Caco-2 (cell line): ENCODE results near the gene PLCB1. TPM values are rescaled to one million over a fixed set of nuclear protein-coding genes. Genes with fewer than 3 reads are reported as not detected.
A peak's percentile ranks its signal among the peaks of the same experiment; 100 is the strongest.
"Not testable (repeated sequence)": the region's sequence is repeated elsewhere in the genome, so short reads cannot be mapped to it uniquely, and the experiment has no call there.

Experiments
- BruUV-seq: library from RNA; stranded (reverse); fragments of 400-500 nt; replicated peaks from 2 replicates; lab custom pipeline; 2021; lab: Mats Ljungman, UMichigan
- CTCF ChIA-PET: fragments of 300-600 bp; sonication (Branson Sonifier 250); formaldehyde crosslinking; loops from one replicate; lab custom pipeline; 2022; ENCODE audit warnings: antibody characterized with exemption; lab: Charles Lee
- POLR2A ChIA-PET: fragments of 300-600 bp; sonication (Branson Sonifier 250); formaldehyde crosslinking; loops from one replicate; lab custom pipeline; 2022; ENCODE audit warnings: antibody characterized with exemption; lab: Charles Lee
- DNase-seq, 2 experiments: peaks; one replicate each; pipeline versions ENCODE4 v3.0.0 to v3.0.0-alpha.2; 2020 to 2022
- H3K27me3 ChIP-seq: replicated peaks from 2 replicates; pipeline ENCODE4 v1.6.0; 2011; ENCODE audit warnings: low read length; ENCODE audit not compliant: control insufficient read depth, insufficient read depth
- H3K36me3 ChIP-seq: 2 replicates; pipeline ENCODE4 v1.5.1; 2011; ENCODE audit warnings: low read length; ENCODE audit not compliant: control insufficient read depth, insufficient read depth
- H3K4me1 ChIP-seq: fragments of 250-450 bp; sonication (Bioruptor Pico); 2 replicates; pipeline ENCODE4 v1.5.1; 2020; ENCODE audit warnings: mild to moderate bottlenecking
- H3K4me3 ChIP-seq: 2 replicates; pipeline ENCODE4 v1.5.1; 2011; ENCODE audit warnings: low read depth, mild to moderate bottlenecking, control low read depth, low read length
- H3K9me3 ChIP-seq: fragments of 250-450 bp; sonication (Bioruptor Pico); 2 replicates; pipeline ENCODE4 v1.5.1; 2020; ENCODE audit warnings: mild to moderate bottlenecking, moderate library complexity
- H3K27ac Mint-ChIP-seq: one replicate; pipeline ENCODE4 v1.8.0; 2022; ENCODE audit warnings: mixed read lengths; ENCODE audit not compliant: unreplicated experiment
- H3K27me3 Mint-ChIP-seq: one replicate; pipeline ENCODE4 v1.8.0; 2022; ENCODE audit warnings: mixed read lengths; ENCODE audit not compliant: insufficient read depth, unreplicated experiment
- H3K36me3 Mint-ChIP-seq: one replicate; pipeline ENCODE4 v1.8.0; 2022; ENCODE audit warnings: mild to moderate bottlenecking, mixed read lengths; ENCODE audit not compliant: insufficient read depth, unreplicated experiment
- H3K4me1 Mint-ChIP-seq: one replicate; pipeline ENCODE4 v1.8.0; 2022; ENCODE audit warnings: low read depth, mixed read lengths; ENCODE audit not compliant: unreplicated experiment
- H3K4me3 Mint-ChIP-seq: one replicate; pipeline ENCODE4 v1.8.0; 2022; ENCODE audit warnings: mild to moderate bottlenecking, moderate library complexity, mixed read lengths; ENCODE audit not compliant: unreplicated experiment
- H3K9me3 Mint-ChIP-seq: one replicate; pipeline ENCODE4 v1.8.0; 2022; ENCODE audit warnings: mixed read lengths; ENCODE audit not compliant: unreplicated experiment
- CTCF ChIP-seq, 2 experiments: fragments of 200-600 bp in 1 of 2; IDR thresholded peaks; 1 replicate in 1 of 2; 2 replicates in 1 of 2; pipeline versions ENCODE4 v1.5.1 to v1.8.0; 2011 to 2022; ENCODE audit warnings: antibody characterized with exemption in 1 of 2, control low read depth in 1 of 2, inconsistent platforms in 1 of 2, low read depth in 1 of 2, low read length in 1 of 2, mild to moderate bottlenecking in 1 of 2, moderate library complexity in 1 of 2; ENCODE audit not compliant: insufficient read depth in 1 of 2, severe bottlenecking in 1 of 2, unreplicated experiment in 1 of 2
- intact Hi-C: fragments of 100-400 bp; cut with micrococcal nuclease; formaldehyde crosslinking; loops from one replicate; pipeline ENCODE4 v1.10.0; 2022; ENCODE audit not compliant: unreplicated experiment
- total RNA-seq: library from RNA; stranded (reverse); gene quantifications from 2 replicates; pipeline ENCODE4 v1.2.3, GENCODE V29; 2022

Gene PLCB1
- total RNA-seq, 1 experiment from 2014 or later: 105 TPM

- H3K27me3 Mint-ChIP-seq: no peaks in the 10 kb centered on the region
- Histone ChIP-seq H3K36me3 (peaks cover 1% of the 10 kb centered on the region; the same call in 1 of the 2 replicates), H3K4me1 (peaks cover 45% of the 10 kb centered on the region), H3K9me3 (peaks cover 14% of the 10 kb centered on the region), H3K4me3 (no peak overlapping the region), H3K27me3 (no peaks in the 10 kb centered on the region)
- CTCF ChIA-PET: no interaction called here
- H3K4me1 Mint-ChIP-seq: peaks cover 35% of the 10 kb centered on the region
- peak overlapping the region; percentile 83 for H3K27ac Mint-ChIP-seq
- H3K36me3 Mint-ChIP-seq: peaks cover 42% of the 10 kb centered on the region
- intact Hi-C loops: loop anchor here (1.0 kb wide), 3 partner anchors 26 to 95 kb away; no protein-coding TSS in a partner anchor
- TF ChIP-seq CTCF (IDR thresholded peaks at IDR 0.05; ENCODE audit: insufficient read depth in 1 of 2, low read depth in 1 of 2, low read length in 1 of 2, severe bottlenecking in 1 of 2, unreplicated experiment in 1 of 2): no peak
- BruUV-seq: no TSS peak
- H3K4me3 Mint-ChIP-seq: peak overlapping the region; percentile 9
- POLR2A ChIA-PET: no interaction called here
- DNase-seq: no peak
- H3K9me3 Mint-ChIP-seq: peaks cover 13% of the 10 kb centered on the region
Measured at GRCh38 chr20:8155229-8155628, 23.2 kb downstream of the PLCB1 start.

- H3K27me3 Mint-ChIP-seq: no peaks in the 10 kb centered on the region
- peaks cover 14% of the 10 kb centered on the region for H3K9me3 ChIP-seq
- peak overlapping the region; percentile 16 for H3K4me3 Mint-ChIP-seq
- H3K27ac Mint-ChIP-seq: peak overlapping the region; percentile 75
- no peak for DNase-seq
- peaks cover 44% of the 10 kb centered on the region for H3K4me1 ChIP-seq
- no TSS peak for BruUV-seq
- POLR2A ChIA-PET: no interaction called here
- no peak overlapping the region for H3K4me3 ChIP-seq
- CTCF ChIA-PET: no interaction called here
- peaks cover 13% of the 10 kb centered on the region for H3K9me3 Mint-ChIP-seq
- H3K36me3 Mint-ChIP-seq: peaks cover 44% of the 10 kb centered on the region
- intact Hi-C loops: loop anchor here (1.0 to 2.0 kb wide), 5 partner anchors 16 to 94 kb away; no protein-coding TSS in a partner anchor
- H3K4me1 Mint-ChIP-seq: peaks cover 35% of the 10 kb centered on the region
- no peak for TF ChIP-seq CTCF (IDR thresholded peaks at IDR 0.05; ENCODE audit: insufficient read depth in 1 of 2, low read depth in 1 of 2, low read length in 1 of 2, severe bottlenecking in 1 of 2, unreplicated experiment in 1 of 2)
- no peaks in the 10 kb centered on the region for H3K27me3 ChIP-seq
- peaks cover 1% of the 10 kb centered on the region; the same call in 1 of the 2 replicates for H3K36me3 ChIP-seq
Measured at GRCh38 chr20:8155812-8156211, 23.7 kb downstream of the PLCB1 start.

GRCh38 chr20:8156235-8157079, 24.4 kb downstream of the PLCB1 start:
- Histone ChIP-seq H3K36me3 (peaks cover 1% of the 10 kb centered on the region; the same call in 1 of the 2 replicates), H3K27me3 (no peaks in the 10 kb centered on the region), H3K9me3 (peaks cover 14% of the 10 kb centered on the region), H3K4me1 (peaks cover 50% of the 10 kb centered on the region), H3K4me3 (no peak overlapping the region)
- no TSS peak for BruUV-seq
- no peak for DNase-seq
- CTCF ChIA-PET: interaction anchor here (0.5 kb wide), 1 partner anchor 113 kb away, joined by 4 read pairs; no protein-coding TSS in a partner anchor
- TF ChIP-seq CTCF (IDR thresholded peaks at IDR 0.05; ENCODE audit: insufficient read depth in 1 of 2, low read depth in 1 of 2, low read length in 1 of 2, severe bottlenecking in 1 of 2, unreplicated experiment in 1 of 2): no peak
- H3K4me1 Mint-ChIP-seq: peaks cover 35% of the 10 kb centered on the region
- H3K36me3 Mint-ChIP-seq: peaks cover 44% of the 10 kb centered on the region
- peaks cover 13% of the 10 kb centered on the region for H3K9me3 Mint-ChIP-seq
- intact Hi-C loops: loop anchor here (1.0 to 2.0 kb wide), 2 partner anchors 16 to 34 kb away; no protein-coding TSS in a partner anchor
- POLR2A ChIA-PET: no interaction called here
- H3K4me3 Mint-ChIP-seq: peak overlapping the region; percentile 16
- peak overlapping the region; percentile 75 for H3K27ac Mint-ChIP-seq
- no peaks in the 10 kb centered on the region for H3K27me3 Mint-ChIP-seq

GRCh38 chr20:8159217-8159616, 27.2 kb downstream of the PLCB1 start:
- H3K4me3 ChIP-seq, CTCF ChIA-PET, H3K27ac Mint-ChIP-seq, H3K36me3 ChIP-seq, intact Hi-C loops, H3K27me3 ChIP-seq, POLR2A ChIA-PET, H3K27me3 Mint-ChIP-seq, H3K4me3 Mint-ChIP-seq, DNase-seq, BruUV-seq: not testable (repeated sequence)
- H3K4me1 ChIP-seq: peaks cover 42% of the 10 kb centered on the region
- Mint-ChIP-seq H3K36me3 (peaks cover 31% of the 10 kb centered on the region), H3K9me3 (peaks cover 12% of the 10 kb centered on the region), H3K4me1 (peaks cover 28% of the 10 kb centered on the region)
- peaks cover 14% of the 10 kb centered on the region for H3K9me3 ChIP-seq
